Heart left ventricle (tissue), 16 donors: ENCODE results near the gene B3GNT7. TPM values are rescaled to one million over a fixed set of nuclear protein-coding genes. Genes with fewer than 3 reads are reported as not detected.

Experiments
- ATAC-seq, 4 donors: fragments of 200-7000 bp; cut with Tn5 transposase; one replicate each; pipeline ENCODE4 v1.9.1; 2020 to 2022; ENCODE audit warnings: moderate library complexity in 4 of 4, mild to moderate bottlenecking in 3 of 4, moderate number of reproducible peaks in 1 of 4
- DNase-seq, 5 donors: peaks; one replicate each; pipeline ENCODE4 v3.0.0-alpha.2; 2020
- H3K27ac ChIP-seq, 12 donors: fragments of 200-600 bp; sonication (generic) in 4 of 12; one replicate each; pipeline versions ENCODE4 v1.5.0 to v1.8.0; 2016 to 2022; ENCODE audit warnings: mild to moderate bottlenecking in 2 of 12
- H3K27me3 ChIP-seq, 9 donors: fragments of 200-600 bp; sonication (generic) in 2 of 9; one replicate each; pipeline versions ENCODE4 v1.5.1 to v1.8.0; 2016 to 2022; ENCODE audit warnings: mild to moderate bottlenecking in 3 of 9
- H3K36me3 ChIP-seq, 9 donors: fragments of 200-600 bp; sonication (generic) in 2 of 9; one replicate each; pipeline versions ENCODE4 v1.5.0 to v1.8.0; 2018 to 2022; ENCODE audit warnings: mild to moderate bottlenecking in 2 of 9
- H3K4me1 ChIP-seq, 12 donors: fragments of 200-600 bp; sonication (generic) in 4 of 12; one replicate each; pipeline versions ENCODE4 v1.5.0 to v1.8.0; 2016 to 2022; ENCODE audit warnings: mild to moderate bottlenecking in 3 of 12
- H3K4me3 ChIP-seq, 12 donors: fragments of 200-600 bp; sonication (generic) in 4 of 12; one replicate each; pipeline versions ENCODE4 v1.5.0 to v1.8.0; 2017 to 2022; ENCODE audit warnings: mild to moderate bottlenecking in 9 of 12, moderate library complexity in 4 of 12
- H3K9me3 ChIP-seq, 12 donors: fragments of 200-600 bp; sonication (generic) in 4 of 12; one replicate each; pipeline versions ENCODE4 v1.5.0 to v1.8.0; 2016 to 2022; ENCODE audit warnings: mild to moderate bottlenecking in 1 of 12
- POLR2A ChIP-seq, 2 donors: fragments of 450-650 bp; IDR thresholded peaks; one replicate each; pipeline ENCODE4 v1.6.1; 2017; ENCODE audit warnings: antibody characterized with exemption in 2 of 2, mild to moderate bottlenecking in 2 of 2, moderate library complexity in 2 of 2
- WGBS, 4 donors: extraction: QIAGEN DNeasy Blood & Tissue Kit in 2 of 4; methylation state at CpG; one replicate each; pipeline versions ENCODE4 v1.1.5 to v1.1.7; 2013 to 2018; 5-methylcytosine and 5-hydroxymethylcytosine counted together
- intact Hi-C, 10 donors: fragments of 100-400 bp; cut with DNase I; formaldehyde crosslinking; loops; one replicate each; pipeline versions ENCODE4 v1.11.1 to v1.14.2; 2022
- polyA plus RNA-seq, 2 donors: library from polyadenylated mRNA; stranded (reverse); fragments of 200-250 nt; gene quantifications; one replicate each; pipeline ENCODE4 v1.2.3, GENCODE V29; 2013
- total RNA-seq, 9 donors: library from RNA; depleted of rRNA in 2 of 9; stranded (reverse); fragments of >200 nt in 2 of 9; fragmentation: NEBNext Ultra II Directional in 3 of 9; extraction: Animal tissue kit (Norgen Biotek cat#: 25700) in 3 of 9; gene quantifications; one replicate each; pipeline versions ENCODE4 v1.1.0 to v1.2.4, GENCODE V29; 2016 to 2023
- TF ChIP-seq, protein P1 (sequence below), 12 donors: fragments of 200-600 bp; sonication (generic) in 4 of 12; IDR thresholded peaks; one replicate each; pipeline versions ENCODE4 v1.5.0 to v1.8.0; 2018 to 2022; ENCODE audit warnings: antibody characterized with exemption in 12 of 12, mild to moderate bottlenecking in 5 of 12
- donor health status: ischemic (EF 13 %, LVEDD 7.1; RV severe dilation, severe dysfunction).
- donor health status: healthy with polysubstance abuse.
- donor health status: DM: no; HTN: yes; CAD: no.
- donor health status: DM: no; HTN: no; CAD: no.
- donor health status: ischemic (EF 25% LVEDD 6.9; RV normal size, moderate dysfunction).
- donor health status: ischemic (EF 25% LVEDD 5.7; RV mildly dilated, moderate dysfunction).
- donor health status: healthy.
- donor health status: DM: yes; HTN: yes; CAD: no.
- donor health status: ischemic (EF 35%, LVEDD 5.7; RV mildly dilated, moderate dysfunction).
- donor health status: nonischemic (EF 11% LVEDD 7.7; RV severe dilation, severe dysfunction).
- donor health status: DM: yes; HTN: yes; CAD: no.
- donor health status: PGD.
- donor health status: ischemic (EF 29% LVEDD 5.4; RV normal size, mild dysfunction).
- donor health status: nonischemic (EF 23%, LVEDD 6.1; RV moderate dilation, normal function).

B3GNT7 gene
- total and polyA plus RNA-seq, 11 donors: 0.68 to 52.4 (median 5.2) TPM

DNA sequence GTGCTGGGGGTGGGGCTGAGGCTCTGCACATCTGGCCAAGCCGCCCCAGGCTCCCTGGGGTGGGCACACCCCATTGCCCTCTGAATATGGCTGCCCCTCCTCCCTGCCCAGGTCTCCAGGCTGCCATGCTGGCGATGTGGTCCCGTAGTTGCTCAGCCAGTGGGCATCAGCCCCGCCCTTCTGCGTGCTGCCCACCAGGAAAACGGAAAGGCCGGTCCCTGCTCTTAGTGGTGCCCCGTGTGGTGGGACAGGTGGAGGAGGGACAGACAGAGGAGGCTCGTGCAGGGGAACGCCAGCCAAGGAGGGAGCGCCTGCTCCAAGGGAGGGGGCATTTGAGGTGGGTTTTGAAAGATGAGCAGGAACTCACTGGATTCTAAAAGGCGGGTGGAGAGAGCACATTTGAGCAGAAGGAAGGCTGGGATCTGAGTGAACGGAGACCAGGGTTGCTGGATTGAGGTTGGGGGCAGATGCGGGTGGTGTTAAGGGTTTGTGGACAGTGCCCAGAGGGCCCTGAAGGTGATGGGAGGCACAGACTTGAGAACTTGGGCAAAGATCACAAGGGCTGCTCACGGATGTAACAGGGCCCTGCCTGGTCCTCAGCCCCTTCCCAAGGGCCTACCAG, 6.7 kb upstream of the B3GNT7 start:
- Histone ChIP-seq H3K4me3 (no peak overlapping the region), H3K9me3 (peaks cover 0 to 15% (median 0%) of the 10 kb centered on the region in 12 donors), H3K4me1 (peaks cover 0 to 25% (median 1%) of the 10 kb centered on the region in 12 donors), H3K36me3 (no peaks in the 10 kb centered on the region), H3K27me3 (peaks cover 0 to 4% (median 0%) of the 10 kb centered on the region in 9 donors), H3K27ac (peak overlapping the region in 7 of 12 donors; percentile 13 to 50 (median 41))
- ATAC-seq: peak in 1 of 4 donors; percentile 27
- WGBS, 4 donors: 86 to 90% (median 87%) methylated on average over 12 to 15 of the region's 15 CpGs
- TF ChIP-seq POLR2A (IDR thresholded peaks at IDR 0.05): no peak
- TF ChIP-seq, protein P1, sequence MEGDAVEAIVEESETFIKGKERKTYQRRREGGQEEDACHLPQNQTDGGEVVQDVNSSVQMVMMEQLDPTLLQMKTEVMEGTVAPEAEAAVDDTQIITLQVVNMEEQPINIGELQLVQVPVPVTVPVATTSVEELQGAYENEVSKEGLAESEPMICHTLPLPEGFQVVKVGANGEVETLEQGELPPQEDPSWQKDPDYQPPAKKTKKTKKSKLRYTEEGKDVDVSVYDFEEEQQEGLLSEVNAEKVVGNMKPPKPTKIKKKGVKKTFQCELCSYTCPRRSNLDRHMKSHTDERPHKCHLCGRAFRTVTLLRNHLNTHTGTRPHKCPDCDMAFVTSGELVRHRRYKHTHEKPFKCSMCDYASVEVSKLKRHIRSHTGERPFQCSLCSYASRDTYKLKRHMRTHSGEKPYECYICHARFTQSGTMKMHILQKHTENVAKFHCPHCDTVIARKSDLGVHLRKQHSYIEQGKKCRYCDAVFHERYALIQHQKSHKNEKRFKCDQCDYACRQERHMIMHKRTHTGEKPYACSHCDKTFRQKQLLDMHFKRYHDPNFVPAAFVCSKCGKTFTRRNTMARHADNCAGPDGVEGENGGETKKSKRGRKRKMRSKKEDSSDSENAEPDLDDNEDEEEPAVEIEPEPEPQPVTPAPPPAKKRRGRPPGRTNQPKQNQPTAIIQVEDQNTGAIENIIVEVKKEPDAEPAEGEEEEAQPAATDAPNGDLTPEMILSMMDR (IDR thresholded peaks at IDR 0.05): no peak
- intact Hi-C loops: no loop called here
- DNase-seq: peak in 1 of 5 donors; percentile 52

DNA sequence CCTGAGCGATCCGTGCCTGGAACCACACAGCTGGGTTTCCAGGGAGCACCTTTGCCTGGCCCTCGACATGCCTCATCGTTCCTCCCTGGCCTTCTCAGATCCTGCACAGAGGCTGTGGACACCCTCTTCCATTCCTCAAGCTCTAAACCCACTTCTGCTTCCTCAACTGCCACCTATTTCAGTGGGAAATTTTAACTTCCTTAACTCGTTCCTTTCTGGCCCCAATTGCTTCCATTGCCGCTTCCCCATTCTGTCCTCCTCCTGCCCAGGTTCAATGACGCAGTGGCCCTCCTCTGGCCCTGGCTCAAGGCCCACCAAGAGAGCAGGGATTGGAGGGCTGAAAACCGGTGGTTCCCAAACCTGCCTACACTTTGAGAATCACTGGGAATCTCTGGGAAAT, 4.8 kb upstream of the B3GNT7 start:
- intact Hi-C loops: loop anchor here in 1 of 10 donors (5.0 kb wide), 1 partner anchor 93 kb away; no protein-coding TSS in a partner anchor
- Histone ChIP-seq H3K36me3 (no peaks in the 10 kb centered on the region), H3K27ac (no peak overlapping the region), H3K4me3 (no peak overlapping the region), H3K4me1 (peaks cover 0 to 33% (median 4%) of the 10 kb centered on the region in 12 donors), H3K27me3 (peaks cover 0 to 18% (median 3%) of the 10 kb centered on the region in 9 donors), H3K9me3 (peaks cover 0 to 2% (median 0%) of the 10 kb centered on the region in 12 donors)
- 73 to 90% (median 80%) methylated on average over 8 of the region's 8 CpGs for WGBS, 4 donors
- TF ChIP-seq, protein P1 (IDR thresholded peaks at IDR 0.05): no peak
- TF ChIP-seq POLR2A (IDR thresholded peaks at IDR 0.05): no peak
- ATAC-seq: no peak
- DNase-seq: no peak

DNA sequence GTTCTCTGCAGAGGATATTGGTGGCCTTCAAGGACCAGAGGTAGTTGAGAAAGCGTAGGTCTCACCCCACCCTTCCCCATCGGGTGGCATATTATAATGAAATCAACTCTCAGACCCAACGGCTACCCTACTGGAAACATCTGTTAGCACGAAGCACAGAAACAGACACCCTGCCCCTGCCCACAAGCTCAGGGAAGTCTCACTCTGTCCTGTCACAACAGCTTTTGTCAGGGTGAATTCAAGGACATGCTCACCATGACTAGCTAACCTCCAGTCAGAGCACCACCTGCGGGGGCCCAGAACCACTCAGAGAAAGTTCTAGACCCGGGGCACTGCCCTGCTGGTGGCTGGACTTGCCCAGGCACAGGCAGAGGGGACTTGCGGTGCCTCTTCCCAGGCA, 3.5 kb upstream of the B3GNT7 start:
- Histone ChIP-seq H3K27ac (no peak overlapping the region), H3K9me3 (no peaks in the 10 kb centered on the region), H3K4me1 (peaks cover 0 to 33% (median 4%) of the 10 kb centered on the region in 12 donors), H3K27me3 (peaks cover 0 to 23% (median 5%) of the 10 kb centered on the region in 9 donors), H3K36me3 (no peaks in the 10 kb centered on the region), H3K4me3 (no peak overlapping the region)
- WGBS, 4 donors: 70 to 83% (median 79%) methylated on average over 7 of the region's 7 CpGs
- intact Hi-C loops: loop anchor here in 1 of 10 donors (5.0 kb wide), 1 partner anchor 95 kb away; no protein-coding TSS in a partner anchor
- ATAC-seq (no peak), DNase-seq (no peak)
- TF ChIP-seq, protein P1 (IDR thresholded peaks at IDR 0.05): no peak
- no peak for TF ChIP-seq POLR2A (IDR thresholded peaks at IDR 0.05)

DNA sequence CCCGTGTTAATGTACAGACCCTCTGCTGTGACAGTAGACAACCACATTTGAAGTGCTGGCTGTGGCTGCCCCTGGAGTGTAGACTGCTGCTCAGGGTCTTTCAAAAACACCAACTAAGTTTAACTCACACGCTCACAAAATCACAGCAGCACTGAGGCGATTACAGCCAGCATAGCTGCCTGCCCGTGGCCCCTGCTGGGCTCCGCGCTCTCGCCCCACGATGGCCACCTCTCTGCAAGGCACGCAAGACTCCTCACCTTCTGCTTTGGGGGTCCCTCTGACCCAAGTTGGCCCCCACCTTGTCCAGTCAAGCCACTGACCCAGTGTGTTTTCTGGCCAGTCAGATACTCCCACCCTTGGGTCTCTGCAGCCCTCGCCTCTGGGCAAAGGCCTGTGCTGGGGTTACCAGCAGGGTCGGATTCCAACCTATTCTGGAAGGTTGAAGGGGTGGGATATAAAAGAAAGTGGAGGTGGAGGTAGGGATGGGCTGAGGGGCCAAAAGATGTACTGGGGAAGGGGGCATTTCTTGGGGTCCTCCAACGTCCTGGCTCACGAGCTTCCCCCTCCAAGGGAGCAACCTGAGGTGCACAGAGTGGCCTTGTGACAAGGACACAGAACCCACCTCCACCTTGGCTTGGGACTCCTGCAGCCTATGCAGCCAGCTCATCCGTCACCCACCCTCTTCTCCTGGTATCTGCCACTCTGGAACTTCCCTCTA, 2.9 kb upstream of the B3GNT7 start:
- TF ChIP-seq, protein P1 (IDR thresholded peaks at IDR 0.05): no peak
- no peak for TF ChIP-seq POLR2A (IDR thresholded peaks at IDR 0.05)
- ATAC-seq (no peak), DNase-seq (no peak)
- Histone ChIP-seq H3K4me1 (peaks cover 0 to 33% (median 4%) of the 10 kb centered on the region in 12 donors), H3K36me3 (no peaks in the 10 kb centered on the region), H3K27me3 (peaks cover 0 to 23% (median 5%) of the 10 kb centered on the region in 9 donors), H3K27ac (no peak overlapping the region), H3K4me3 (no peak overlapping the region), H3K9me3 (no peaks in the 10 kb centered on the region)
- 92 to 97% (median 94%) methylated on average over 14 of the region's 14 CpGs for WGBS, 4 donors
- intact Hi-C loops: loop anchor here in 1 of 10 donors (5.0 kb wide), 1 partner anchor 95 kb away; no protein-coding TSS in a partner anchor
